Right lobe of liver (tissue), 4 donors: Measurements from ENCODE around the gene ZNF862.

Experiments used
- POLR2A ChIP-seq: fragments of 450-650 bp; IDR thresholded peaks from one replicate; pipeline ENCODE4 v1.6.1; 2017; ENCODE audit warnings: antibody characterized with exemption, mild to moderate bottlenecking
- TF ChIP-seq, protein P1 (sequence below), 4 donors: fragments of 200-600 bp in 3 of 4; fragments of 450-650 bp in 1 of 4; IDR thresholded peaks; one replicate each; pipeline versions ENCODE4 v1.5.1 to v1.8.0; 2016 to 2022; ENCODE audit warnings: antibody characterized with exemption in 4 of 4, mild to moderate bottlenecking in 2 of 4
- donor health status: DM: no; HTN: no; CAD: no.
- donor health status: DM: no; HTN: no; CAD: no.
- donor health status: DM: no; HTN: yes; CAD: no.

DNA sequence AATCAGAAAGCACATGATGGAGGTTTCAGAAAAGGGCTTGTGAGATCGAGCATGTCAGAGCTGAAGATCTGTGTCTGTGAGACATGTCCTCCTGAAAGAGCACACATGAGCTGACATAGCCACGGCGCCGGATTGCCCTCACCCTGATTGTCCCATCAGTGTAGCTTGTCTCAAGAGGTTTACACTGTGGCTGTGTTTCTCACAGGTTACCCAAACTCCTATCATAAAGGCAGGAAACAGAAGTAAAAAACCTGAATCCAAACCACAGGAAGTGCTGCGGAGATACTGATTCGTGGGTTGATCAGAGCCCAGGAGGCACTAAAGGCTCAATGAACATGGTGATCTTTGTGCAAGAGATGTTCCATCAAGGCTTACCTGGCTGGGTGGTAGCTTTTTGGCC is 31.7 kb downstream of the ZNF862 start:
- TF ChIP-seq, protein P1, sequence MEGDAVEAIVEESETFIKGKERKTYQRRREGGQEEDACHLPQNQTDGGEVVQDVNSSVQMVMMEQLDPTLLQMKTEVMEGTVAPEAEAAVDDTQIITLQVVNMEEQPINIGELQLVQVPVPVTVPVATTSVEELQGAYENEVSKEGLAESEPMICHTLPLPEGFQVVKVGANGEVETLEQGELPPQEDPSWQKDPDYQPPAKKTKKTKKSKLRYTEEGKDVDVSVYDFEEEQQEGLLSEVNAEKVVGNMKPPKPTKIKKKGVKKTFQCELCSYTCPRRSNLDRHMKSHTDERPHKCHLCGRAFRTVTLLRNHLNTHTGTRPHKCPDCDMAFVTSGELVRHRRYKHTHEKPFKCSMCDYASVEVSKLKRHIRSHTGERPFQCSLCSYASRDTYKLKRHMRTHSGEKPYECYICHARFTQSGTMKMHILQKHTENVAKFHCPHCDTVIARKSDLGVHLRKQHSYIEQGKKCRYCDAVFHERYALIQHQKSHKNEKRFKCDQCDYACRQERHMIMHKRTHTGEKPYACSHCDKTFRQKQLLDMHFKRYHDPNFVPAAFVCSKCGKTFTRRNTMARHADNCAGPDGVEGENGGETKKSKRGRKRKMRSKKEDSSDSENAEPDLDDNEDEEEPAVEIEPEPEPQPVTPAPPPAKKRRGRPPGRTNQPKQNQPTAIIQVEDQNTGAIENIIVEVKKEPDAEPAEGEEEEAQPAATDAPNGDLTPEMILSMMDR (IDR thresholded peaks at IDR 0.05): no peak
- TF ChIP-seq POLR2A: no peak
